ENCODE data around the gene IL4R. TPM values are rescaled to one million over a fixed set of nuclear protein-coding genes. Genes with fewer than 3 reads are reported as not detected.

Gene IL4R
- total RNA-seq, 4 donors from 2014 or later, result 32.2 to 104 (median 71.9) TPM

- TF ChIP-seq CTCF (IDR thresholded peaks at IDR 0.05) (no peak), POLR2A (IDR thresholded peaks at IDR 0.05) (no peak)
- DNase-seq, result no peak
- Histone ChIP-seq H3K27me3 (no peaks in the 10 kb centered on the region), H3K27ac (peak overlapping the region in 2 of 4 donors; percentile 51 to 97), H3K36me3 (peaks cover 0 to 45% (median 0%) of the 10 kb centered on the region in 3 donors), H3K4me1 (peaks cover 0 to 8% (median 0%) of the 10 kb centered on the region in 4 donors), H3K4me3 (peak overlapping the region in 1 of 4 donors; percentile 4), H3K9me3 (no peaks in the 10 kb centered on the region)
Measured at GRCh38 chr16:27335349-27336053, 21.7 kb downstream of the IL4R start.

- H3K4me3 ChIP-seq, result no peak overlapping the region
- no peaks in the 10 kb centered on the region for H3K27me3 ChIP-seq
- no peak for TF ChIP-seq CTCF (IDR thresholded peaks at IDR 0.05)
- TF ChIP-seq POLR2A (IDR thresholded peaks at IDR 0.05), result no peak
- peaks cover 0 to 56% (median 0%) of the 10 kb centered on the region in 3 donors for H3K36me3 ChIP-seq
- no peak for DNase-seq
- H3K9me3 ChIP-seq, result no peaks in the 10 kb centered on the region
- peaks cover 0 to 4% (median 0%) of the 10 kb centered on the region in 4 donors for H3K4me1 ChIP-seq
- H3K27ac ChIP-seq, result peak overlapping the region in 1 of 4 donors; percentile 97
Measured at GRCh38 chr16:27337024-27337423, 23.2 kb downstream of the IL4R start.

- H3K27me3 ChIP-seq, result no peaks in the 10 kb centered on the region
- no peaks in the 10 kb centered on the region for H3K9me3 ChIP-seq
- H3K4me1 ChIP-seq, result peaks cover 0 to 4% (median 0%) of the 10 kb centered on the region in 4 donors
- H3K36me3 ChIP-seq, result peaks cover 0 to 68% (median 0%) of the 10 kb centered on the region in 3 donors
- no peak overlapping the region for H3K4me3 ChIP-seq
- DNase-seq, result no peak
- TF ChIP-seq CTCF (IDR thresholded peaks at IDR 0.05) (no peak), POLR2A (IDR thresholded peaks at IDR 0.05) (no peak)
- no peak overlapping the region for H3K27ac ChIP-seq
Measured at GRCh38 chr16:27339180-27339579, 25.4 kb downstream of the IL4R start.

GRCh38 chr16:27340654-27341053 lies 26.9 kb downstream of the IL4R start:
- DNase-seq, result no peak
- H3K27me3 ChIP-seq, result no peaks in the 10 kb centered on the region
- no peak overlapping the region for H3K27ac ChIP-seq
- no peaks in the 10 kb centered on the region for H3K9me3 ChIP-seq
- TF ChIP-seq CTCF (IDR thresholded peaks at IDR 0.05), result no peak
- TF ChIP-seq POLR2A (IDR thresholded peaks at IDR 0.05), result no peak
- H3K4me3 ChIP-seq, result no peak overlapping the region
- peaks cover 0 to 73% (median 0%) of the 10 kb centered on the region in 3 donors for H3K36me3 ChIP-seq
- peaks cover 0 to 4% (median 0%) of the 10 kb centered on the region in 4 donors for H3K4me1 ChIP-seq

- no peaks in the 10 kb centered on the region for H3K9me3 ChIP-seq
- H3K4me1 ChIP-seq, result no peaks in the 10 kb centered on the region
- no peak for DNase-seq
- TF ChIP-seq CTCF (IDR thresholded peaks at IDR 0.05) (no peak), POLR2A (IDR thresholded peaks at IDR 0.05) (no peak)
- H3K4me3 ChIP-seq, result no peak overlapping the region
- no peaks in the 10 kb centered on the region for H3K27me3 ChIP-seq
- H3K36me3 ChIP-seq, result peaks cover 0 to 82% (median 0%) of the 10 kb centered on the region in 3 donors
- no peak overlapping the region for H3K27ac ChIP-seq
Measured at GRCh38 chr16:27341549-27341948, 27.8 kb downstream of the IL4R start.

All from Peyer's patch (tissue), 4 donors.